HCT116 (cell line): ENCODE measurements around the gene MFAP1. TPM values are rescaled to one million over a fixed set of nuclear protein-coding genes. Genes with fewer than 3 reads are reported as not detected.
A peak's percentile ranks its signal among the peaks of the same experiment; 100 is the strongest.

Experiments
- ATAC-seq: fragments of 200-7000 bp; cut with Tn5 transposase; 2 replicates; pipeline ENCODE4 v1.9.1; 2020; ENCODE audit warnings: mild to moderate bottlenecking, moderate library complexity
- Bru-seq: library from RNA; stranded (reverse); fragments of 400-500 nt; gene quantifications from one replicate; lab custom pipeline; 2021; lab: Mats Ljungman, UMichigan
- BruChase-seq, 2 experiments: library from RNA; stranded (reverse); fragments of 400-500 nt; gene quantifications; one replicate each; lab custom pipeline; 2021; lab: Mats Ljungman, UMichigan
- BruUV-seq: library from RNA; stranded (reverse); fragments of 400-500 nt; replicated peaks from 2 replicates; lab custom pipeline; 2021; lab: Mats Ljungman, UMichigan
- CTCF ChIA-PET: fragments of 300-600 bp; sonication (Branson Sonifier 250); formaldehyde crosslinking; loops from one replicate; lab custom pipeline; 2021; ENCODE audit warnings: antibody characterized with exemption; lab: Charles Lee
- POLR2A ChIA-PET: fragments of 300-600, 350-600 bp; sonication (Branson Sonifier 250); formaldehyde crosslinking; loops from one replicate; lab custom pipeline; 2021; ENCODE audit warnings: antibody characterized with exemption; lab: Charles Lee
- RAD21 ChIA-PET, 2 experiments: fragments of 300-600 bp; sonication (Branson Sonifier 250); formaldehyde crosslinking; loops; one replicate each; lab custom pipeline; 2023; ENCODE audit warnings: low total read pairs in 2 of 2; ENCODE audit not compliant: uncharacterized antibody in 2 of 2, unreplicated experiment in 2 of 2, low non-redundant PET in 1 of 2; lab: Charles Lee
- DNase-seq: peaks from one replicate; pipeline ENCODE4 v3.0.0-alpha.2; 2010; ENCODE audit warnings: low read depth, low spot score
- H2AFZ ChIP-seq: fragments of 200-600 bp; shearing (Covaris generic), sonication (generic); 2 replicates; pipeline ENCODE4 v1.6.1; 2017; ENCODE audit warnings: low read depth, mixed run types, mixed read lengths, antibody characterized with exemption, low read length; ENCODE audit not compliant: poor library complexity, severe bottlenecking
- H3K27ac ChIP-seq: 2 replicates; pipeline ENCODE4 v1.5.1; 2012; ENCODE audit warnings: low read depth, low read length
- H3K27me3 ChIP-seq: fragments of 200-600 bp; sonication (generic); 2 replicates; pipeline ENCODE4 v1.6.1; 2016; ENCODE audit warnings: mixed run types, low read length, mixed read lengths; ENCODE audit not compliant: insufficient read depth
- H3K36me3 ChIP-seq, 2 experiments: fragments of 200-500 bp in 1 of 2; fragments of 200-600 bp in 1 of 2; sonication (Bioruptor generic) in 1 of 2; sonication (generic) in 1 of 2; 2 replicates each; pipeline versions ENCODE4 v1.5.1 to v1.6.1; 2014 to 2016; ENCODE audit warnings: low read length in 2 of 2, inconsistent platforms in 1 of 2, mixed read lengths in 1 of 2, mixed run types in 1 of 2; ENCODE audit not compliant: insufficient read depth in 2 of 2, control insufficient read depth in 1 of 2
- H3K4me1 ChIP-seq, 2 experiments: fragments of 200-600 bp in 1 of 2; sonication (generic) in 1 of 2; 2 replicates each; pipeline versions ENCODE4 v1.5.1 to v1.6.1; 2012 to 2017; ENCODE audit warnings: low read length in 2 of 2, inconsistent platforms in 1 of 2, mild to moderate bottlenecking in 1 of 2, mixed read lengths in 1 of 2, mixed run types in 1 of 2, moderate library complexity in 1 of 2; ENCODE audit not compliant: insufficient read depth in 2 of 2, control insufficient read depth in 1 of 2
- H3K4me2 ChIP-seq: fragments of 200-600 bp; sonication (generic); 2 replicates; pipeline ENCODE4 v1.6.1; 2017; ENCODE audit warnings: mixed run types, low read length, mixed read lengths
- H3K4me3 ChIP-seq, 2 experiments: fragments of 200-600 bp in 1 of 2; sonication (generic) in 1 of 2; replicated peaks in 1 of 2; 2 replicates each; pipeline ENCODE4 v1.5.1; 2011 to 2016; ENCODE audit warnings: low read length in 2 of 2, control low read depth in 1 of 2, low read depth in 1 of 2, mild to moderate bottlenecking in 1 of 2, mixed read lengths in 1 of 2, mixed run types in 1 of 2
- H3K79me2 ChIP-seq: fragments of 200-600 bp; sonication (generic); 2 replicates; pipeline ENCODE4 v1.6.1; 2017; ENCODE audit warnings: mild to moderate bottlenecking, mixed run types, low read length, moderate library complexity, mixed read lengths; ENCODE audit not compliant: insufficient read depth
- H3K9ac ChIP-seq: fragments of 200-600 bp; sonication (generic); 2 replicates; pipeline ENCODE4 v1.6.1; 2016; ENCODE audit warnings: low read length, mixed read lengths
- H3K9me2 ChIP-seq: fragments of 200-600 bp; sonication (generic), shearing (Covaris generic); 2 replicates; pipeline ENCODE4 v1.6.1; 2017; ENCODE audit warnings: mixed run types, mild to moderate bottlenecking, moderate library complexity; ENCODE audit not compliant: insufficient read depth
- H3K9me3 ChIP-seq, 2 experiments: fragments of 200-500 bp in 1 of 2; fragments of 200-600 bp in 1 of 2; sonication (Bioruptor generic) in 1 of 2; sonication (generic) in 1 of 2; 2 replicates each; pipeline ENCODE4 v1.6.1; 2014 to 2017; ENCODE audit warnings: low read length in 2 of 2, mixed read lengths in 2 of 2, inconsistent platforms in 1 of 2, low read depth in 1 of 2, mild to moderate bottlenecking in 1 of 2, mixed run types in 1 of 2, moderate library complexity in 1 of 2; ENCODE audit not compliant: control insufficient read depth in 1 of 2, insufficient read depth in 1 of 2
- H4K20me1 ChIP-seq: fragments of 200-600 bp; sonication (generic), shearing (Covaris generic); 2 replicates; pipeline ENCODE4 v1.6.1; 2017; ENCODE audit warnings: mixed run types, mild to moderate bottlenecking, moderate library complexity; ENCODE audit not compliant: insufficient read depth
- ATF3 ChIP-seq: IDR thresholded peaks from 2 replicates; pipeline ENCODE4 v1.6.1; 2012
- CBX3 ChIP-seq: IDR thresholded peaks from 2 replicates; pipeline ENCODE4 v1.6.1; 2012; ENCODE audit warnings: low read depth
- EGR1 ChIP-seq: IDR thresholded peaks from 2 replicates; pipeline ENCODE4 v1.6.1; 2012; ENCODE audit warnings: low read depth
- ELF1 ChIP-seq: IDR thresholded peaks from 2 replicates; pipeline ENCODE4 v1.6.1; 2012; ENCODE audit warnings: low read depth, borderline replicate concordance
- EZH2 ChIP-seq: fragments of 200-600 bp; sonication (generic); IDR thresholded peaks from 2 replicates; pipeline ENCODE4 v1.6.1; 2017; ENCODE audit warnings: antibody characterized with exemption, mixed run types
- EZH2phosphoT487 ChIP-seq: fragments of 200-600 bp; IDR thresholded peaks from 2 replicates; pipeline ENCODE4 v1.6.1; 2018; ENCODE audit warnings: antibody characterized with exemption, borderline replicate concordance
- JUND ChIP-seq: IDR thresholded peaks from 2 replicates; pipeline ENCODE4 v1.6.1; 2012
- MAX ChIP-seq: IDR thresholded peaks from 2 replicates; pipeline ENCODE4 v1.6.1; 2012
- POLR2AphosphoS5 ChIP-seq: IDR thresholded peaks from 2 replicates; pipeline ENCODE4 v1.6.1; 2011; ENCODE audit warnings: mild to moderate bottlenecking, low read depth, low read length, moderate library complexity
- RAD21 ChIP-seq: IDR thresholded peaks from 2 replicates; pipeline ENCODE4 v1.6.1; 2012; ENCODE audit warnings: low read depth, mild to moderate bottlenecking
- REST ChIP-seq: IDR thresholded peaks from 2 replicates; pipeline ENCODE4 v1.6.1; 2012; ENCODE audit warnings: low read depth
- SIN3A ChIP-seq: IDR thresholded peaks from 2 replicates; pipeline ENCODE4 v1.6.1; 2012; ENCODE audit warnings: low read depth
- SP1 ChIP-seq: IDR thresholded peaks from 2 replicates; pipeline ENCODE4 v1.6.1; 2012; ENCODE audit warnings: low read depth
- TCF7L2 ChIP-seq: IDR thresholded peaks from 2 replicates; pipeline ENCODE4 v1.7.0; 2011; ENCODE audit warnings: borderline replicate concordance, inconsistent platforms; ENCODE audit not compliant: insufficient read depth, insufficient read length; ENCODE audit errors: extremely low read depth
- YY1 ChIP-seq: IDR thresholded peaks from 2 replicates; pipeline ENCODE4 v1.6.1; 2011; ENCODE audit warnings: low read length, low read depth, moderate library complexity, mild to moderate bottlenecking; ENCODE audit not compliant: insufficient replicate concordance; ENCODE audit errors: extremely low read depth
- ZBTB33 ChIP-seq: IDR thresholded peaks from 2 replicates; pipeline ENCODE4 v1.6.1; 2011; ENCODE audit warnings: mild to moderate bottlenecking, low read length, moderate library complexity; ENCODE audit not compliant: insufficient replicate concordance; ENCODE audit errors: extremely low read depth
- ZFX ChIP-seq: fragments of 450-650 bp; IDR thresholded peaks from 2 replicates; pipeline ENCODE4 v1.6.1; 2017
- ZNF274 ChIP-seq: fragments of 200-500 bp; sonication (Bioruptor generic); IDR thresholded peaks from 2 replicates; pipeline ENCODE4 v1.6.1; 2014; ENCODE audit warnings: mild to moderate bottlenecking, low read depth, low read length, inconsistent platforms
- intact Hi-C: fragments of 100-400 bp; cut with micrococcal nuclease; formaldehyde crosslinking; loops from 2 replicates; pipeline ENCODE4 v1.10.0; 2022
- long read RNA-seq: library from polyadenylated mRNA; unstranded; transcript quantifications from one replicate; pipeline ENCODE4 v2.0.0, GENCODE V29; 2021; ENCODE audit not compliant: unreplicated experiment
- polyA plus RNA-seq: library from polyadenylated mRNA; unstranded; fragments of >200 nt; gene quantifications from 2 replicates; pipeline ENCODE4 v1.2.1, GENCODE V29; 2012; ENCODE audit warnings: missing spikeins
- total RNA-seq: library from RNA; stranded (reverse); gene quantifications from one replicate; pipeline ENCODE4 v1.2.1, GENCODE V29; 2021; ENCODE audit not compliant: unreplicated experiment

MFAP1 gene
- 32.7 TPM for total RNA-seq
- 21.2 and 26.6 TPM in 2 replicates for polyA plus RNA-seq
- percentile 80 among the genes with signal in this experiment for Bru-seq, nascent RNA
- BruChase-seq, experiment 1, labeled RNA remaining after a 6-hour chase = percentile 82 among the genes with signal in this experiment
- BruChase-seq, experiment 2, labeled RNA remaining after a 2-hour chase = percentile 87 among the genes with signal in this experiment
- long read RNA-seq, transcript MFAP1-201 (9 exons, 2,155 nt) = major isoform, 72 of 78 reads
- long read RNA-seq, partial matches to known transcripts = 5 of 78 reads
- long read RNA-seq, other reads (novel, unspliced or antisense) = 1 of 78 reads

GRCh38 chr15:43824302-43825246, at the start of gene MFAP1:
Gene MFAP1, minus strand, starts transcription at chr15:43824690. Its CDS starts 121 bp downstream, at chr15:43824569.
- ChIA-PET POLR2A (interaction anchor here (0.7 to 1.3 kb wide), 7 partner anchors 8 to 49 kb away, joined by 3 to 7 read pairs (median 3); partner anchors contain the start of genes ELL3, HYPK and SERINC4), RAD21 (no interaction called here), CTCF (no interaction called here)
- Histone ChIP-seq H3K4me1 (peaks cover 15 to 41% of the 10 kb centered on the region in 2 experiments), H3K27ac (peak within 1 kb of the TSS; percentile 67), H3K4me3 (peak within 1 kb of the TSS; percentile 73 to 90), H2AFZ (no peak within 1 kb of the TSS), H3K9ac (peak within 1 kb of the TSS; percentile 83), H3K4me2 (peak within 1 kb of the TSS; percentile 89), H3K36me3 (peaks cover 10 to 12% of the 10 kb centered on the region in 2 experiments), H3K9me3 (no peaks in the 10 kb centered on the region), H3K79me2 (peaks cover 75% of the 10 kb centered on the region), H3K27me3 (no peaks in the 10 kb centered on the region), H4K20me1 (no peaks in the 10 kb centered on the region), H3K9me2 (no peaks in the 10 kb centered on the region)
- intact Hi-C loops = no loop called here
- BruUV-seq = TSS peak; percentile 84
- DNase-seq (peak; percentile 95), ATAC-seq (peak; percentile 83)
- TF ChIP-seq JUND (no peak), CBX3 (peak; percentile 87), RAD21 (no peak), SP1 (peak; percentile 67; the same call in 1 of the 2 replicates), MAX (peak; percentile 97), ZNF274 (no peak), YY1 (peak; percentile 74), ZFX (no peak), SIN3A (peak; percentile 96), EGR1 (0 out of 2 replicates have a peak, but pooled peaks have one; percentile 13), ZBTB33 (peak; percentile 35), ELF1 (peak; percentile 82), REST (no peak), EZH2 (no peak), TCF7L2 (no peak), POLR2AphosphoS5 (peak; percentile 93), ATF3 (no peak), EZH2phosphoT487 (no peak)
